Type B pancreatic cell (in vitro differentiated cells): ENCODE measurements around the gene ELOVL5. TPM values are rescaled to one million over a fixed set of nuclear protein-coding genes. Genes with fewer than 3 reads are reported as not detected.

Experiments
- DNase-seq: peaks from one replicate; pipeline ENCODE4 v3.0.0; 2021; ENCODE audit warnings: mixed read lengths; ENCODE audit not compliant: unreplicated experiment; ENCODE audit errors: extremely low spot score
- H3K27ac Mint-ChIP-seq: 2 replicates; pipeline ENCODE4 v1.8.0; 2021; ENCODE audit warnings: mild to moderate bottlenecking, mixed read lengths
- H3K27me3 Mint-ChIP-seq: 2 replicates; pipeline ENCODE4 v1.8.0; 2021; ENCODE audit warnings: mixed read lengths
- H3K36me3 Mint-ChIP-seq: 2 replicates; pipeline ENCODE4 v1.8.0; 2021; ENCODE audit warnings: mixed read lengths
- H3K4me1 Mint-ChIP-seq: one replicate; pipeline ENCODE4 v1.8.0; 2021; ENCODE audit warnings: mixed read lengths; ENCODE audit not compliant: unreplicated experiment
- H3K4me3 Mint-ChIP-seq: 2 replicates; pipeline ENCODE4 v1.8.0; 2021; ENCODE audit warnings: mild to moderate bottlenecking, mixed read lengths
- H3K9me3 Mint-ChIP-seq: 2 replicates; pipeline ENCODE4 v1.8.0; 2021; ENCODE audit warnings: mixed read lengths
- total RNA-seq: library from RNA; stranded (reverse); gene quantifications from 2 replicates; pipeline ENCODE4 v1.2.1, GENCODE V29; 2021; ENCODE audit warnings: low replicate concordance
- TF ChIP-seq, protein P1 (sequence below): fragments of 200-600 bp; sonication (generic); conservative IDR thresholded peaks from 2 replicates; pipeline ENCODE4 v1.5.0; 2021; ENCODE audit warnings: antibody characterized with exemption, mild to moderate bottlenecking

ELOVL5 gene
- total RNA-seq, 1 donor from 2014 or later, result 103 TPM

- peaks cover 21% of the 10 kb centered on the region for H3K4me1 Mint-ChIP-seq
- H3K36me3 Mint-ChIP-seq, result peaks cover 3% of the 10 kb centered on the region
Measured at GRCh38 chr6:53359095-53359842, 10.5 kb upstream of the ELOVL5 start.

GRCh38 chr6:53358440-53359094, 9.8 kb upstream of the ELOVL5 start:
- Mint-ChIP-seq H3K27me3 (no peaks in the 10 kb centered on the region), H3K4me3 (peak overlapping the region; percentile 86), H3K9me3 (no peaks in the 10 kb centered on the region), H3K36me3 (peaks cover 3% of the 10 kb centered on the region), H3K4me1 (peaks cover 21% of the 10 kb centered on the region), H3K27ac (peak overlapping the region; percentile 96)
- DNase-seq, result no peak
- TF ChIP-seq, protein P1, sequence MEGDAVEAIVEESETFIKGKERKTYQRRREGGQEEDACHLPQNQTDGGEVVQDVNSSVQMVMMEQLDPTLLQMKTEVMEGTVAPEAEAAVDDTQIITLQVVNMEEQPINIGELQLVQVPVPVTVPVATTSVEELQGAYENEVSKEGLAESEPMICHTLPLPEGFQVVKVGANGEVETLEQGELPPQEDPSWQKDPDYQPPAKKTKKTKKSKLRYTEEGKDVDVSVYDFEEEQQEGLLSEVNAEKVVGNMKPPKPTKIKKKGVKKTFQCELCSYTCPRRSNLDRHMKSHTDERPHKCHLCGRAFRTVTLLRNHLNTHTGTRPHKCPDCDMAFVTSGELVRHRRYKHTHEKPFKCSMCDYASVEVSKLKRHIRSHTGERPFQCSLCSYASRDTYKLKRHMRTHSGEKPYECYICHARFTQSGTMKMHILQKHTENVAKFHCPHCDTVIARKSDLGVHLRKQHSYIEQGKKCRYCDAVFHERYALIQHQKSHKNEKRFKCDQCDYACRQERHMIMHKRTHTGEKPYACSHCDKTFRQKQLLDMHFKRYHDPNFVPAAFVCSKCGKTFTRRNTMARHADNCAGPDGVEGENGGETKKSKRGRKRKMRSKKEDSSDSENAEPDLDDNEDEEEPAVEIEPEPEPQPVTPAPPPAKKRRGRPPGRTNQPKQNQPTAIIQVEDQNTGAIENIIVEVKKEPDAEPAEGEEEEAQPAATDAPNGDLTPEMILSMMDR, result no peak

More at GRCh38 chr6:53359095-53359842, 10.5 kb upstream of the ELOVL5 start:
- Mint-ChIP-seq H3K4me3 (peak overlapping the region; percentile 86), H3K27ac (peak overlapping the region; percentile 97), H3K27me3 (no peaks in the 10 kb centered on the region), H3K9me3 (no peaks in the 10 kb centered on the region)
- TF ChIP-seq, protein P1, result no peak
- DNase-seq, result peak; percentile 97

- Mint-ChIP-seq H3K9me3 (no peaks in the 10 kb centered on the region), H3K27me3 (peaks cover 3% of the 10 kb centered on the region), H3K27ac (peak overlapping the region; percentile 19), H3K36me3 (peaks cover 3% of the 10 kb centered on the region), H3K4me3 (peak overlapping the region; percentile 86), H3K4me1 (peaks cover 21% of the 10 kb centered on the region)
- TF ChIP-seq, protein P1, result no peak
- no peak for DNase-seq
Measured at GRCh38 chr6:53357576-53358360, 9.0 kb upstream of the ELOVL5 start.

DNA sequence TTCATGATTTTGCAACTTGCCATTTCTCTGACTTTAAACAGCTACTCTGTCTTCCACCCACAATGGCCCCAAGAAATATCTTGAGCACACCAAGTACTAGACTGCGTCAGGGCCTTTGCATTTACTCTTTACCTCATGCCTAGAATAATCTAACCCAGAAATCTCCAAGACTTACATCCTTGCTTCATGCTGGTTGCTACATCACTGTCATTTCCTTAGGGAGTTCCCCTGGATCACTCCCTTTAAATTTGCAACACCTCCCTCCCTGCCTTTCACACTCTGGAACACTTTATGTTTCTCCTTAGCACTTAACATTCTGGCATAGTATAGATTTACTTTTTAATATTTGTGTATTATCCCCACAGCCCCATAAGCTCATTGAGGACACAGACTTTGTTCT, 4.9 kb upstream of the ELOVL5 start:
- no peak for DNase-seq
- H3K36me3 Mint-ChIP-seq, result no peaks in the 10 kb centered on the region
- peaks cover 3% of the 10 kb centered on the region for H3K27me3 Mint-ChIP-seq
- H3K4me3 Mint-ChIP-seq, result no peak overlapping the region
- H3K27ac Mint-ChIP-seq, result no peak overlapping the region
- H3K9me3 Mint-ChIP-seq, result no peaks in the 10 kb centered on the region
- TF ChIP-seq, protein P1, result no peak
- H3K4me1 Mint-ChIP-seq, result peaks cover 13% of the 10 kb centered on the region

DNA sequence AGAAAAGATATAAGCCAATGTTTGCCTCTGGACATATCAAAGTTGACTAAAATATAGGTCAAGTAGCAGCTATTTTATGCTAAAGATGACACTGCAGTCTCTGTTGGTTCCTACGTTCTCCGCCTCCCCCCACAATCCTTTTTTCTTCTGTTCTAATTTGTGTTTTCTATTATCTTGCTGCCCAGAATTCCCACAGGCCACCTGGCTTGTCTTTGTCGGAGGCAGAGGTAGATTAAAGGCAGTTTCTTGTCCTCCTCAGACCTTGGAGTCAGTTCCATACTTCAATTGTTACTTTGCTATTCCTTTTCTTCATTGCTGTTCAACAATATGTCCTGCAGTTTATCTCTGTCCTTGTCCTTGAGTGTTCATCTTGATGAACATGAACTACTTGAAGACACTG, 3.6 kb upstream of the ELOVL5 start:
- Mint-ChIP-seq H3K27me3 (peaks cover 3% of the 10 kb centered on the region), H3K27ac (no peak overlapping the region), H3K36me3 (no peaks in the 10 kb centered on the region), H3K4me1 (peaks cover 13% of the 10 kb centered on the region), H3K4me3 (no peak overlapping the region), H3K9me3 (no peaks in the 10 kb centered on the region)
- no peak for DNase-seq
- TF ChIP-seq, protein P1, result no peak
